SK-N-SH treated with all-trans-retinoic acid at 6 μM for 48 hours (cell line): ENCODE data around the gene RAD51B.
A peak's percentile ranks its signal among the peaks of the same experiment; 100 is the strongest.

Experiments used
- ATAC-seq: fragments of 200-7000 bp; cut with Tn5 transposase; 3 replicates; pipeline ENCODE4 v1.9.1; 2020; ENCODE audit warnings: mild to moderate bottlenecking, moderate library complexity
- ARNTL ChIP-seq: fragments of 450-650 bp; formaldehyde crosslinking; IDR thresholded peaks from 2 replicates; pipeline ENCODE4 v1.5.0; 2020; ENCODE audit warnings: low read depth, mild to moderate bottlenecking, moderate library complexity, borderline replicate concordance
- BACH2 ChIP-seq: fragments of 250-450 bp; sonication (Bioruptor Pico); IDR thresholded peaks from 2 replicates; pipeline ENCODE4 v1.9.0; 2021; ENCODE audit warnings: mild to moderate bottlenecking, borderline replicate concordance
- CSDC2 ChIP-seq: fragments of 250-450 bp; sonication (Bioruptor Pico); IDR thresholded peaks from 2 replicates; pipeline ENCODE4 v1.5.0; 2020; ENCODE audit warnings: mild to moderate bottlenecking, moderate library complexity
- CSRNP3 ChIP-seq: fragments of 250-450 bp; sonication (Bioruptor Pico); IDR thresholded peaks from 2 replicates; pipeline ENCODE4 v1.5.1; 2021; ENCODE audit warnings: mild to moderate bottlenecking, moderate library complexity
- ESRRG ChIP-seq: fragments of 250-450 bp; sonication (Bioruptor Pico); IDR thresholded peaks from 2 replicates; pipeline ENCODE4 v1.6.1; 2021; ENCODE audit warnings: mild to moderate bottlenecking
- GLIS3 ChIP-seq: fragments of 250-450 bp; sonication (Bioruptor Pico); IDR thresholded peaks from 2 replicates; pipeline ENCODE4 v1.5.0; 2020; ENCODE audit warnings: mild to moderate bottlenecking, moderate library complexity
- OSR1 ChIP-seq: fragments of 250-450 bp; sonication (Bioruptor Pico); IDR thresholded peaks from 2 replicates; pipeline ENCODE4 v1.8.0; 2022; ENCODE audit warnings: moderate library complexity, mild to moderate bottlenecking, inconsistent platforms
- PATZ1 ChIP-seq: fragments of 250-450 bp; sonication (Bioruptor Pico); IDR thresholded peaks from 2 replicates; pipeline ENCODE4 v1.8.0; 2020; ENCODE audit warnings: mild to moderate bottlenecking, moderate library complexity, borderline replicate concordance
- PPARA ChIP-seq: fragments of 250-450 bp; sonication (Bioruptor Pico); IDR thresholded peaks from 2 replicates; pipeline ENCODE4 v1.5.0; 2020; ENCODE audit warnings: mild to moderate bottlenecking, borderline replicate concordance
- RARB ChIP-seq: fragments of 250-450 bp; sonication (Bioruptor Pico); IDR thresholded peaks from 2 replicates; pipeline ENCODE4 v1.8.0; 2021; ENCODE audit warnings: mild to moderate bottlenecking, moderate library complexity
- SNAI2 ChIP-seq: fragments of 250-450 bp; sonication (Bioruptor Pico); IDR thresholded peaks from 2 replicates; pipeline ENCODE4 v1.5.0; 2020; ENCODE audit warnings: mild to moderate bottlenecking, moderate library complexity
- TOX ChIP-seq: fragments of 250-450 bp; sonication (Bioruptor Pico); IDR thresholded peaks from 2 replicates; pipeline ENCODE4 v1.8.0; 2021; ENCODE audit warnings: mild to moderate bottlenecking, moderate library complexity, borderline replicate concordance
- ZC3H10 ChIP-seq: fragments of 250-450 bp; sonication (Bioruptor Pico); IDR thresholded peaks from 2 replicates; pipeline ENCODE4 v1.5.1; 2021; ENCODE audit warnings: mild to moderate bottlenecking, moderate library complexity
- ZFP30 ChIP-seq: fragments of 450-650 bp; formaldehyde crosslinking; IDR thresholded peaks from 2 replicates; pipeline ENCODE4 v1.5.0; 2022; ENCODE audit warnings: mild to moderate bottlenecking, moderate library complexity
- ZNF70 ChIP-seq: fragments of 450-650 bp; formaldehyde crosslinking; IDR thresholded peaks from 2 replicates; pipeline ENCODE4 v1.5.0; 2020; ENCODE audit warnings: mild to moderate bottlenecking, moderate library complexity
- ZNF8 ChIP-seq: fragments of 450-650 bp; formaldehyde crosslinking; IDR thresholded peaks from 2 replicates; pipeline ENCODE4 v1.5.0; 2020; ENCODE audit warnings: mild to moderate bottlenecking, moderate library complexity
- TF ChIP-seq, protein P1 (sequence below): fragments of 250-450 bp; sonication (Bioruptor Pico); IDR thresholded peaks from 2 replicates; pipeline ENCODE4 v1.5.1; 2020; ENCODE audit warnings: low read depth, mild to moderate bottlenecking, moderate library complexity
- TF ChIP-seq, protein P2 (sequence below): fragments of 250-450 bp; sonication (Bioruptor Pico); IDR thresholded peaks from 2 replicates; pipeline ENCODE4 v1.5.0; 2020; ENCODE audit warnings: mild to moderate bottlenecking, moderate library complexity
- TF ChIP-seq, protein P3 (sequence below): fragments of 250-450 bp; sonication (Bioruptor Pico); IDR thresholded peaks from 2 replicates; pipeline ENCODE4 v1.8.0; 2021; ENCODE audit warnings: low read depth, mild to moderate bottlenecking, moderate library complexity, borderline replicate concordance

The RAD51B gene

DNA sequence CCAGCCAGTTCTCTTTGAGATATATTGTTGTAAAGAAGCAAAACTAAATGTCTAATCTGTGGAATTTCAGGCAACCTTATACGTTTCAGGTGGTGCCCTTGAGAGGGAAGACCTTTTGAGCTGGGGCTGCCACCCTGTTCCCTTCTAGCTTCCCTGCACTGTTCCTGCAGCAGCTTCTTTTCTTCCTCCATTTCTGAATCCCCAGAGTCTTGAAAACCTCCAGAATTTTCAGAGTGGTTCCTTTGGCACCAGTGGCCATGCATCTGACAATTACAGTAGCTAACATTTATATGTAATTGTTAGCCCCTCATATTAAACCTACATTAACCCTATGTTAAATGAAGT lies 702.0 kb downstream of the RAD51B start:
- no peak for ATAC-seq
- TF ChIP-seq ZNF70: no peak
- TF ChIP-seq GLIS3: no peak
- TF ChIP-seq ZFP30: no peak
- TF ChIP-seq ARNTL (CRISPR knock-in tag): no peak
- no peak for TF ChIP-seq OSR1 (CRISPR knock-in tag)

GRCh38 chr14:68521961-68522509 lies 702.5 kb downstream of the RAD51B start:
- TF ChIP-seq PPARA (no peak), OSR1 (CRISPR knock-in tag) (no peak), RARB (CRISPR knock-in tag) (no peak), CSDC2 (no peak), ZC3H10 (no peak), CSRNP3 (CRISPR knock-in tag) (no peak), ARNTL (CRISPR knock-in tag) (no peak), ZNF70 (no peak), PATZ1 (CRISPR knock-in tag) (no peak), BACH2 (no peak), GLIS3 (no peak), ZNF8 (CRISPR knock-in tag) (no peak), SNAI2 (CRISPR knock-in tag) (no peak), TOX (no peak)
- TF ChIP-seq, protein P1, sequence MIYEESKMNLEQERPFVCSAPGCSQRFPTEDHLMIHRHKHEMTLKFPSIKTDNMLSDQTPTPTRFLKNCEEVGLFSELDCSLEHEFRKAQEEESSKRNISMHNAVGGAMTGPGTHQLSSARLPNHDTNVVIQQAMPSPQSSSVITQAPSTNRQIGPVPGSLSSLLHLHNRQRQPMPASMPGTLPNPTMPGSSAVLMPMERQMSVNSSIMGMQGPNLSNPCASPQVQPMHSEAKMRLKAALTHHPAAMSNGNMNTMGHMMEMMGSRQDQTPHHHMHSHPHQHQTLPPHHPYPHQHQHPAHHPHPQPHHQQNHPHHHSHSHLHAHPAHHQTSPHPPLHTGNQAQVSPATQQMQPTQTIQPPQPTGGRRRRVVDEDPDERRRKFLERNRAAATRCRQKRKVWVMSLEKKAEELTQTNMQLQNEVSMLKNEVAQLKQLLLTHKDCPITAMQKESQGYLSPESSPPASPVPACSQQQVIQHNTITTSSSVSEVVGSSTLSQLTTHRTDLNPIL (CRISPR knock-in tag): no peak
- TF ChIP-seq, protein P2, sequence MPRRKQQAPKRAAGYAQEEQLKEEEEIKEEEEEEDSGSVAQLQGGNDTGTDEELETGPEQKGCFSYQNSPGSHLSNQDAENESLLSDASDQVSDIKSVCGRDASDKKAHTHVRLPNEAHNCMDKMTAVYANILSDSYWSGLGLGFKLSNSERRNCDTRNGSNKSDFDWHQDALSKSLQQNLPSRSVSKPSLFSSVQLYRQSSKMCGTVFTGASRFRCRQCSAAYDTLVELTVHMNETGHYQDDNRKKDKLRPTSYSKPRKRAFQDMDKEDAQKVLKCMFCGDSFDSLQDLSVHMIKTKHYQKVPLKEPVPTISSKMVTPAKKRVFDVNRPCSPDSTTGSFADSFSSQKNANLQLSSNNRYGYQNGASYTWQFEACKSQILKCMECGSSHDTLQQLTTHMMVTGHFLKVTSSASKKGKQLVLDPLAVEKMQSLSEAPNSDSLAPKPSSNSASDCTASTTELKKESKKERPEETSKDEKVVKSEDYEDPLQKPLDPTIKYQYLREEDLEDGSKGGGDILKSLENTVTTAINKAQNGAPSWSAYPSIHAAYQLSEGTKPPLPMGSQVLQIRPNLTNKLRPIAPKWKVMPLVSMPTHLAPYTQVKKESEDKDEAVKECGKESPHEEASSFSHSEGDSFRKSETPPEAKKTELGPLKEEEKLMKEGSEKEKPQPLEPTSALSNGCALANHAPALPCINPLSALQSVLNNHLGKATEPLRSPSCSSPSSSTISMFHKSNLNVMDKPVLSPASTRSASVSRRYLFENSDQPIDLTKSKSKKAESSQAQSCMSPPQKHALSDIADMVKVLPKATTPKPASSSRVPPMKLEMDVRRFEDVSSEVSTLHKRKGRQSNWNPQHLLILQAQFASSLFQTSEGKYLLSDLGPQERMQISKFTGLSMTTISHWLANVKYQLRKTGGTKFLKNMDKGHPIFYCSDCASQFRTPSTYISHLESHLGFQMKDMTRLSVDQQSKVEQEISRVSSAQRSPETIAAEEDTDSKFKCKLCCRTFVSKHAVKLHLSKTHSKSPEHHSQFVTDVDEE (CRISPR knock-in tag): no peak
- TF ChIP-seq, all 23 proteins: peak for 0
- ATAC-seq: no peak

- no peak for TF ChIP-seq TOX
- no peak for TF ChIP-seq ESRRG
- TF ChIP-seq RARB (CRISPR knock-in tag): no peak
- TF ChIP-seq, protein P2 (CRISPR knock-in tag): no peak
- TF ChIP-seq, protein P3, sequence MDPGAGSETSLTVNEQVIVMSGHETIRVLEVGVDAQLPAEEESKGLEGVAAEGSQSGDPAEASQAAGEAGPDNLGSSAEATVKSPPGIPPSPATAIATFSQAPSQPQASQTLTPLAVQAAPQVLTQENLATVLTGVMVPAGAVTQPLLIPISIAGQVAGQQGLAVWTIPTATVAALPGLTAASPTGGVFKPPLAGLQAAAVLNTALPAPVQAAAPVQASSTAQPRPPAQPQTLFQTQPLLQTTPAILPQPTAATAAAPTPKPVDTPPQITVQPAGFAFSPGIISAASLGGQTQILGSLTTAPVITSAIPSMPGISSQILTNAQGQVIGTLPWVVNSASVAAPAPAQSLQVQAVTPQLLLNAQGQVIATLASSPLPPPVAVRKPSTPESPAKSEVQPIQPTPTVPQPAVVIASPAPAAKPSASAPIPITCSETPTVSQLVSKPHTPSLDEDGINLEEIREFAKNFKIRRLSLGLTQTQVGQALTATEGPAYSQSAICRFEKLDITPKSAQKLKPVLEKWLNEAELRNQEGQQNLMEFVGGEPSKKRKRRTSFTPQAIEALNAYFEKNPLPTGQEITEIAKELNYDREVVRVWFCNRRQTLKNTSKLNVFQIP: no peak
- TF ChIP-seq, all 23 proteins: peak for 0
- ATAC-seq: peak; percentile 57; the same call in 2 of the 3 replicates
Observed at GRCh38 chr14:68522510-68523325, 703.1 kb downstream of the RAD51B start.
